Rectal smooth muscle tissue (tissue), 1 donor: ENCODE data around the gene LRRC8D.
"Not testable (repeated sequence)": the region's sequence is repeated elsewhere in the genome, so short reads cannot be mapped to it uniquely, and the experiment has no call there.

ENCODE experiments used
- H3K27ac ChIP-seq: one replicate; pipeline ENCODE4 v1.7.0; 2013; ENCODE audit warnings: low read depth, low read length, inconsistent platforms
- H3K27me3 ChIP-seq: one replicate; pipeline ENCODE4 v1.7.0; 2013; ENCODE audit warnings: low read length; ENCODE audit not compliant: control insufficient read depth, insufficient read depth
- H3K36me3 ChIP-seq: one replicate; pipeline ENCODE4 v1.7.0; 2013; ENCODE audit warnings: low read length; ENCODE audit not compliant: control insufficient read depth, insufficient read depth
- H3K4me1 ChIP-seq: one replicate; pipeline ENCODE4 v1.7.0; 2013; ENCODE audit warnings: low read length; ENCODE audit not compliant: control insufficient read depth, insufficient read depth
- H3K4me3 ChIP-seq: one replicate; pipeline ENCODE4 v1.7.0; 2013; ENCODE audit warnings: low read length
- H3K9ac ChIP-seq: one replicate; pipeline ENCODE4 v1.7.0; 2013; ENCODE audit warnings: low read length

LRRC8D gene

GRCh38 chr1:89965193-89965768, 144.4 kb downstream of the LRRC8D start:
- Histone ChIP-seq H3K27ac (no peak overlapping the region), H3K4me3 (no peak overlapping the region), H3K27me3 (no peaks in the 10 kb centered on the region), H3K36me3 (no peaks in the 10 kb centered on the region), H3K9ac (no peak overlapping the region), H3K4me1 (peaks cover 5% of the 10 kb centered on the region)

DNA sequence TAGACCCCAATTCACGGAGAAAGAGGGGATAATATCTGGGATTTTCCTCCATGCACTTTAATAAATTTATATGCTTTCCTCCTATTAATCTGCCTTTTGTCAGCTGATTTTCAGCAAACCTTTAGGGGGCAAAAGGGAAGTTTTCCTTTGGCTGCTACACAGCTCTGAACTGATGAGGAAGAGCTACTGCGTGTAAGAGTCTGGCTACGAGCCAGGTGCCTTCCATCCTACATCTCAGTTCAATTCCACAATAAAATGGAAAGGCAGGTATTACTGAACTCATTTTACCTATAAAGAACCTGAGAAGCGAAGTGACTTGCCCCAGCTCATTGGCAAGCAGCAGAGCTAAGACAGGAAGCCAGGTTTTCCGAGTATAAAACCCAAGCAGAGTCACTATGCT, 145.8 kb downstream of the LRRC8D start:
- H3K4me3 ChIP-seq = no peak overlapping the region
- H3K27me3 ChIP-seq = no peaks in the 10 kb centered on the region
- no peaks in the 10 kb centered on the region for H3K36me3 ChIP-seq
- H3K27ac ChIP-seq = no peak overlapping the region
- H3K9ac ChIP-seq = no peak overlapping the region
- peaks cover 5% of the 10 kb centered on the region for H3K4me1 ChIP-seq

DNA sequence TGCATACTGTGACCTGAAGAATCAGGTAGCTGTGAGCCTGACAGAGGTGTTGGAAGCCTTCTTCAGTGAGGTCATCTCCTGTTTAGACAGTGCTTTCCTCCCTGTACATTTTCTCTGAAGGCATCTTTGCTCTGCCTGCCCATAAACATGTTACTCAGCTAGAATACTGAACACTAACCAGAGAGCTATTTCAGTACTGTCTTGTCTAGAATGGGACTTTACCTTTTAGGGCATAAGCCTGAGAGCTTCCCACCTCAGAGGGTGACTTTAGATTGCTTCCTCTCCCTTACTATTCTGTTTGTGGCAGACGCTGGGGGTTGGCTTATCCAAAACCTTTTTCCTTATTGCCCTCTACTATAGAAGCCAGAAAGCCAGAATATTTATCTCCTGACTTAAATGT, 150.8 kb downstream of the LRRC8D start:
- no peak overlapping the region for H3K27ac ChIP-seq
- no peaks in the 10 kb centered on the region for H3K36me3 ChIP-seq
- no peaks in the 10 kb centered on the region for H3K27me3 ChIP-seq
- H3K4me1 ChIP-seq = no peaks in the 10 kb centered on the region
- H3K4me3 ChIP-seq = no peak overlapping the region
- H3K9ac ChIP-seq = no peak overlapping the region

GRCh38 chr1:89972024-89972423, 151.2 kb downstream of the LRRC8D start:
- Histone ChIP-seq H3K4me3 (no peak overlapping the region), H3K4me1 (no peaks in the 10 kb centered on the region), H3K9ac (no peak overlapping the region), H3K27me3 (no peaks in the 10 kb centered on the region), H3K36me3 (no peaks in the 10 kb centered on the region), H3K27ac (no peak overlapping the region)

- Histone ChIP-seq H3K4me1 (no peaks in the 10 kb centered on the region), H3K36me3 (no peaks in the 10 kb centered on the region), H3K27me3 (no peaks in the 10 kb centered on the region), H3K27ac (no peak overlapping the region), H3K9ac (no peak overlapping the region), H3K4me3 (no peak overlapping the region)
These were observed 152.8 kb downstream of the LRRC8D start for GRCh38 chr1:89973471-89974127.

- Histone ChIP-seq H3K27ac (no peak overlapping the region), H3K27me3 (no peaks in the 10 kb centered on the region), H3K9ac (no peak overlapping the region), H3K4me3 (no peak overlapping the region), H3K4me1 (no peaks in the 10 kb centered on the region), H3K36me3 (no peaks in the 10 kb centered on the region)
These were observed 153.4 kb downstream of the LRRC8D start for GRCh38 chr1:89974256-89974655.

- Histone ChIP-seq H3K36me3 (no peaks in the 10 kb centered on the region), H3K9ac (no peak overlapping the region), H3K4me1 (no peaks in the 10 kb centered on the region), H3K4me3 (no peak overlapping the region), H3K27me3 (no peaks in the 10 kb centered on the region), H3K27ac (no peak overlapping the region)
These were observed 154.1 kb downstream of the LRRC8D start for GRCh38 chr1:89974696-89975470.

- Histone ChIP-seq H3K27ac (no peak overlapping the region), H3K36me3 (no peaks in the 10 kb centered on the region), H3K4me3 (no peak overlapping the region), H3K9ac (no peak overlapping the region), H3K27me3 (no peaks in the 10 kb centered on the region), H3K4me1 (no peaks in the 10 kb centered on the region)
These were observed 154.8 kb downstream of the LRRC8D start for GRCh38 chr1:89975540-89976125.

DNA sequence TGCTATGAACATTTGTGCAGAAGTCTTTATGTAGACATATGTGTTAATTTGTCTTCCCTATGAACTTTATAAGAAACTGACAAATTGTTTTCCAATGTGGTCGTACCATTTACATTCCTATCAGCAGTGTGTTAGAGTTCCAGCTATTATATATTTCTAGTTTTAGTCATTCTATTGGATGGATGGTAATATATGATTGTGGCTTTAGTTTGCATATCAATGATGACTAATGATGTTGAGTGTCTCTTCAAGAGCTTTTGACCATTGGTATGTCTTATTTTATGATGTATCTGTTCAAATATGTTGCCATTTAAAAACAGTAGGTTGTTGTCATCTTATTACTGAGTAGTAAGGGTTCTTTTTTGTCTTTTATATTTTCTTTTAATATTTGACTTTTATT, 157.9 kb downstream of the LRRC8D start:
- no peak overlapping the region for H3K27ac ChIP-seq
- H3K4me3 ChIP-seq = no peak overlapping the region
- no peak overlapping the region for H3K9ac ChIP-seq
- no peaks in the 10 kb centered on the region for H3K27me3 ChIP-seq
- no peaks in the 10 kb centered on the region for H3K36me3 ChIP-seq
- no peaks in the 10 kb centered on the region for H3K4me1 ChIP-seq

GRCh38 chr1:89980605-89981004, 159.8 kb downstream of the LRRC8D start:
- no peaks in the 10 kb centered on the region for H3K36me3 ChIP-seq
- H3K4me1 ChIP-seq = no peaks in the 10 kb centered on the region
- H3K9ac ChIP-seq = no peak overlapping the region
- no peak overlapping the region for H3K4me3 ChIP-seq
- no peaks in the 10 kb centered on the region for H3K27me3 ChIP-seq
- H3K27ac ChIP-seq = no peak overlapping the region

- not testable (repeated sequence) for H3K36me3 ChIP-seq, H3K27ac ChIP-seq, H3K27me3 ChIP-seq, H3K4me3 ChIP-seq, H3K4me1 ChIP-seq, H3K9ac ChIP-seq
These were observed 162.0 kb downstream of the LRRC8D start for GRCh38 chr1:89982846-89983245.

GRCh38 chr1:89984564-89985116, 163.8 kb downstream of the LRRC8D start:
- not testable (repeated sequence) for H3K27me3 ChIP-seq, H3K36me3 ChIP-seq, H3K4me3 ChIP-seq, H3K27ac ChIP-seq, H3K4me1 ChIP-seq, H3K9ac ChIP-seq
